HG02938 (cell line): ENCODE data around the gene COA1.

ENCODE experiments used
- ATAC-seq: cut with Tn5 transposase; IDR thresholded peaks from one replicate; pipeline ENCODE4 v1.9.1; 2021; ENCODE audit warnings: mild to moderate bottlenecking, moderate library complexity; ENCODE audit not compliant: unreplicated experiment

The COA1 gene

GRCh38 chr7:43658718-43659548 is 70.4 kb downstream of the COA1 start:
- ATAC-seq: peak; percentile 64

- ATAC-seq: no peak
These were observed 72.3 kb downstream of the COA1 start for GRCh38 chr7:43656997-43657396.

GRCh38 chr7:43655584-43655983 is 73.7 kb downstream of the COA1 start:
- no peak for ATAC-seq

GRCh38 chr7:43653891-43654504 is 75.3 kb downstream of the COA1 start:
- no peak for ATAC-seq

GRCh38 chr7:43653466-43653865 is 75.9 kb downstream of the COA1 start:
- ATAC-seq: no peak

- ATAC-seq: no peak
These were observed 77.0 kb downstream of the COA1 start for GRCh38 chr7:43652364-43652763.

GRCh38 chr7:43650457-43651052 is 78.8 kb downstream of the COA1 start:
- no peak for ATAC-seq

- peak; percentile 74 for ATAC-seq
These were observed 79.5 kb downstream of the COA1 start for GRCh38 chr7:43649755-43650274.

- peak; percentile 51 for ATAC-seq
These were observed 80.6 kb downstream of the COA1 start for GRCh38 chr7:43648473-43649406.

GRCh38 chr7:43647673-43648472 is 81.5 kb downstream of the COA1 start:
- ATAC-seq: no peak

- ATAC-seq: no peak
These were observed 82.0 kb downstream of the COA1 start for GRCh38 chr7:43647339-43647672.

- no peak for ATAC-seq
These were observed 82.6 kb downstream of the COA1 start for GRCh38 chr7:43646603-43647338.

- ATAC-seq: no peak
These were observed 83.6 kb downstream of the COA1 start for GRCh38 chr7:43645699-43646226.

GRCh38 chr7:43643846-43644245 is 85.5 kb downstream of the COA1 start:
- ATAC-seq: no peak

GRCh38 chr7:43642897-43643630 is 86.3 kb downstream of the COA1 start:
- no peak for ATAC-seq

GRCh38 chr7:43640679-43641078 is 88.6 kb downstream of the COA1 start:
- ATAC-seq: no peak

GRCh38 chr7:43639858-43640491 is 89.3 kb downstream of the COA1 start:
- no peak for ATAC-seq
